Esophagus squamous epithelium (tissue), 5 donors: Measurements from ENCODE around the gene SEPHS2. TPM values are rescaled to one million over a fixed set of nuclear protein-coding genes. Genes with fewer than 3 reads are reported as not detected.

Experiments
- DNase-seq: peaks from one replicate; lab custom pipeline; 2025; lab: John Stamatoyannopoulos, UW
- H3K27ac ChIP-seq, 4 donors: fragments of 200-600 bp; sonication (generic); one replicate each; pipeline ENCODE4 v1.5.1; 2016 to 2019; ENCODE audit warnings: mild to moderate bottlenecking in 1 of 4
- H3K27me3 ChIP-seq, 4 donors: fragments of 200-600 bp; sonication (generic); 1 replicate in 3 of 4; 2 replicates in 1 of 4; pipeline versions ENCODE4 v1.5.1 to v1.6.0; 2017 to 2021; ENCODE audit warnings: antibody characterized with exemption in 1 of 4
- H3K36me3 ChIP-seq, 3 donors: fragments of 200-600 bp; sonication (generic); one replicate each; pipeline ENCODE4 v1.5.1; 2016 to 2019
- H3K4me1 ChIP-seq, 3 donors: fragments of 200-600 bp; sonication (generic); one replicate each; pipeline ENCODE4 v1.5.1; 2017 to 2019
- H3K4me3 ChIP-seq, 4 donors: fragments of 200-600 bp; sonication (generic); 1 replicate in 3 of 4; 2 replicates in 1 of 4; pipeline ENCODE4 v1.5.1; 2016 to 2019; ENCODE audit warnings: mild to moderate bottlenecking in 2 of 4, moderate library complexity in 1 of 4
- H3K9me3 ChIP-seq, 3 donors: fragments of 200-600 bp; sonication (generic); one replicate each; pipeline ENCODE4 v1.5.1; 2016 to 2019
- POLR2A ChIP-seq, 4 donors: fragments of 450-650 bp; IDR thresholded peaks; one replicate each; pipeline ENCODE4 v1.6.1; 2017; ENCODE audit warnings: antibody characterized with exemption in 4 of 4, mild to moderate bottlenecking in 4 of 4, moderate library complexity in 3 of 4
- WGBS, 2 donors: methylation state at CpG; one replicate each; pipeline ENCODE4 v1.1.5; 2018; 5-methylcytosine and 5-hydroxymethylcytosine counted together
- intact Hi-C: fragments of 100-400 bp; cut with DNase I; formaldehyde crosslinking; loops from one replicate; pipeline ENCODE4 v1.15.0; 2022
- total RNA-seq, 4 donors: library from RNA; depleted of rRNA; stranded (reverse); fragments of >200 nt; gene quantifications; one replicate each; pipeline ENCODE4 v1.1.0, GENCODE V29; 2016
- TF ChIP-seq, protein P1 (sequence below), 6 experiments: fragments of 450-650 bp in 4 of 6; fragments of 200-600 bp in 2 of 6; sonication (generic) in 2 of 6; IDR thresholded peaks; one replicate each; pipeline ENCODE4 v1.5.1; 2016 to 2019; ENCODE audit warnings: antibody characterized with exemption in 6 of 6, mild to moderate bottlenecking in 4 of 6, moderate library complexity in 4 of 6
- donor health status: DM: yes; HTN: yes; CAD: no.

The SEPHS2 gene
- total RNA-seq, 4 donors from 2014 or later = 17.7 to 23.5 (median 19.7) TPM

DNA sequence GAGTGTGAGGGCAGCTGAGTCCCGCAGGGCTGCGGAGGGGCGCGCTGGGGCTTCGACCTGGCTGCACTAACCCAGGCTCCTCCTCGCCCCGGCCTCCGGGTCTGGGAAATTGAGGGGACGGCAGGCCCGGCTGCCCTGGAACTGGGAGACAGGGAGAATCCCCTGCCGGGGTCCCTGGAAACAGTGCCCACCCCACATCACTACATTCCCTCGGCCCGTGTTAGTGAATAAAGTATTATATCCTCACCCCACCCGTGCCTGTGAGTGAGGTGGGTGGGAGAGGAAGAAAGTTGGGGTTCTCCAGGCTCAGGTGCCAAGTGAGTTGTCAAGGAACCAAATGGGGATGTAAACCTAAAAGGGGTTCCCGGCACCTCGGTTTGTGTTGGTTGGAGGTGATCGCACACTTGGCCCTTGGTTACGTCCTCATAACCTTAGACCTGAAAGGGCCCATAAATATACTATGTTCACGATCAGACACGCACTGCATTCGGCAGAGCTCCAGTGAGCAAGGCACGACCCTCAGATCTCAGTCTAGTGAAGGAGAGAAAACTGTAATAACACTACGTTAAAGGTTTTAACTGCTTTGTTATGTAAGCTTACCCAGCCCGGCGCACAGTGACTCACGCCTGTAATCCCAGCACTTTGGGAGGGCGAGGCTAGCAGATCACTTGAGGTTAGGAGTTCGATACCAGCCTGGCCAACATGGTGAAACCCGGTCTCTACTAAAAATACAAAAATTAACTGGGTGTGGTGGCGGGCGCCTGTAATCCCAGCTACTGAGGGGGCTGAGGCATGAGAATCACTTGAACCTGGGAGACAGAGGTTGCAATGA, 27.1 kb downstream of the SEPHS2 start:
- H3K4me3 ChIP-seq = peak overlapping the region; percentile 52 to 91 (median 60)
- peak overlapping the region; percentile 79 to 88 (median 88) for H3K27ac ChIP-seq
- WGBS, 2 donors = 59 to 76% methylated on average over 13 to 16 of the region's 31 CpGs
- intact Hi-C loops = no loop called here
- H3K36me3 ChIP-seq = peaks cover 0 to 37% (median 13%) of the 10 kb centered on the region in 3 donors
- H3K27me3 ChIP-seq = no peaks in the 10 kb centered on the region
- no peak for DNase-seq
- H3K4me1 ChIP-seq = peaks cover 3 to 25% (median 16%) of the 10 kb centered on the region in 3 donors
- TF ChIP-seq POLR2A (IDR thresholded peaks at IDR 0.05) = no peak
- TF ChIP-seq, protein P1, sequence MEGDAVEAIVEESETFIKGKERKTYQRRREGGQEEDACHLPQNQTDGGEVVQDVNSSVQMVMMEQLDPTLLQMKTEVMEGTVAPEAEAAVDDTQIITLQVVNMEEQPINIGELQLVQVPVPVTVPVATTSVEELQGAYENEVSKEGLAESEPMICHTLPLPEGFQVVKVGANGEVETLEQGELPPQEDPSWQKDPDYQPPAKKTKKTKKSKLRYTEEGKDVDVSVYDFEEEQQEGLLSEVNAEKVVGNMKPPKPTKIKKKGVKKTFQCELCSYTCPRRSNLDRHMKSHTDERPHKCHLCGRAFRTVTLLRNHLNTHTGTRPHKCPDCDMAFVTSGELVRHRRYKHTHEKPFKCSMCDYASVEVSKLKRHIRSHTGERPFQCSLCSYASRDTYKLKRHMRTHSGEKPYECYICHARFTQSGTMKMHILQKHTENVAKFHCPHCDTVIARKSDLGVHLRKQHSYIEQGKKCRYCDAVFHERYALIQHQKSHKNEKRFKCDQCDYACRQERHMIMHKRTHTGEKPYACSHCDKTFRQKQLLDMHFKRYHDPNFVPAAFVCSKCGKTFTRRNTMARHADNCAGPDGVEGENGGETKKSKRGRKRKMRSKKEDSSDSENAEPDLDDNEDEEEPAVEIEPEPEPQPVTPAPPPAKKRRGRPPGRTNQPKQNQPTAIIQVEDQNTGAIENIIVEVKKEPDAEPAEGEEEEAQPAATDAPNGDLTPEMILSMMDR (IDR thresholded peaks at IDR 0.05) = no peak
- no peaks in the 10 kb centered on the region for H3K9me3 ChIP-seq

DNA sequence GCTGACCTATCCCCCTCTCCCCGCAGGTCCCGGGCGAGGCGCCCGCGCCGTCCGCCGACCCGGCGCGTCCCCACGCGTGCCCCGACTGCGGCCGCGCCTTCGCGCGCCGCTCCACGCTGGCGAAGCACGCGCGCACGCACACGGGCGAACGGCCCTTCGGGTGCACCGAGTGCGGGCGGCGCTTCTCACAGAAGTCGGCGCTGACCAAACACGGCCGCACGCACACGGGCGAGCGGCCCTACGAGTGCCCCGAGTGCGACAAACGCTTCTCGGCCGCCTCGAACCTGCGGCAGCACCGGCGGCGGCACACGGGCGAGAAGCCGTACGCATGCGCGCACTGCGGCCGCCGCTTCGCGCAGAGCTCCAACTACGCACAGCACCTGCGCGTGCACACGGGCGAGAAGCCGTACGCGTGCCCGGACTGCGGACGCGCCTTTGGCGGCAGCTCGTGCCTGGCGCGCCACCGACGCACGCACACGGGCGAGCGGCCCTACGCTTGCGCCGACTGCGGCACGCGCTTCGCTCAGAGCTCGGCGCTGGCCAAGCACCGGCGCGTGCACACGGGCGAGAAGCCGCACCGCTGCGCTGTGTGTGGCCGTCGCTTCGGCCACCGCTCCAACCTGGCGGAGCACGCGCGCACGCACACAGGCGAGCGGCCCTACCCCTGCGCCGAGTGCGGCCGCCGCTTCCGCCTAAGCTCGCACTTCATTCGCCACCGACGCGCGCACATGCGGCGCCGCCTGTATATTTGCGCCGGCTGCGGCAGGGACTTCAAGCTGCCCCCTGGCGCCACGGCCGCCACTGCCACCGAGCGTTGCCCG, 27.9 kb downstream of the SEPHS2 start:
- DNase-seq = no peak
- no CpG with 5 or more reads among the region's 140 CpGs for WGBS, 2 donors
- Histone ChIP-seq H3K4me3 (peak overlapping the region; percentile 52 to 91 (median 60)), H3K9me3 (no peaks in the 10 kb centered on the region), H3K27ac (peak overlapping the region; percentile 79 to 88 (median 88)), H3K27me3 (no peaks in the 10 kb centered on the region), H3K4me1 (peaks cover 3 to 26% (median 16%) of the 10 kb centered on the region in 3 donors), H3K36me3 (peaks cover 0 to 31% (median 4%) of the 10 kb centered on the region in 3 donors)
- intact Hi-C loops = no loop called here
- TF ChIP-seq, protein P1 (IDR thresholded peaks at IDR 0.05) = peak in 4 of 6 experiments; percentile 7 to 28 (median 16)
- peak in 3 of 4 donors; percentile 37 to 53 (median 43) for TF ChIP-seq POLR2A (IDR thresholded peaks at IDR 0.05)

DNA sequence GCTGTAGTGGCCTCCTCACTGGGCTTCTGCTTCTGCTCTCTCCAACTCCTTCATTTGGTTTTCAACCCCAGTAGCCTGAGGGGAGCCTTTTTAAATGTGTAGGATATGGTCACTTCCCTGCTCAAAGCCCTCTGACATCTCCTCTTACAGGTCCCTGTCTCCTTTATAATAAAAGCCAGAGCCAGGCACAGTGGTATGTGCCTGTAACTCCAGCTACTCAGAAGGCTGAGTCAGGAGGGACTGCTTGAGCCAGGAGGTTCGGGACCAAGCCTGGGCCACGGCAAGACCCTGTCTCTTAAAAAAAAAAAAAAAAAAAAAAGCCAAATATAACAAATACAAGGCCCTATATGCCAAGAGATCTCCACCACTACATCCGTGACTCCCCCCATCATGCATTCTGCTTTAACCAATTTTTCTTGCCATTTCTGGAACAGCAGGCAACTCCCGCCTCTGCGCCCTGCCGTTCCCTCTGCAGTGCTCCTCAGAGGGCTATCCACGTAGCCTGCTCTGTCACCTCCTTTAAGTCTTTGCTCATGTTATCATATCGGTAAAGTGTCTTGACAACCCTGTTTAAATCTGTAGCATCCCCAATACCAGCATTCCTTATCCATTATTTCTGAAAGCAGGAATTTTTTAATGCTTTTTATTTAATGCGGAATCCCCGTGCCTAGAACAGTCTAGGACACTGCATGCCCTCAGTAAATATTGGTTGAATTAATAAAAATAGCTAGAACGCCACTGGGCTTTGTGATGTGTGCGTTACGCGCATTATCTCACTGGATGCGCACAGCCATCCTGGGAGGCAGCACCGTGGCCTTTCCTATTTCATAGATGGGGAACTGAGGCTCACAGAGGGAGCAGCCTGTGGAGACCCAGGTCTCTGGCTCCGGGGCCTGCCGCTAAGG, 28.8 kb downstream of the SEPHS2 start:
- WGBS, 2 donors = 63 to 69% methylated on average over 15 to 16 of the region's 18 CpGs
- peak overlapping the region; percentile 79 to 88 (median 88) for H3K27ac ChIP-seq
- H3K36me3 ChIP-seq = peaks cover 0 to 28% (median 2%) of the 10 kb centered on the region in 3 donors
- intact Hi-C loops = no loop called here
- H3K4me3 ChIP-seq = peak overlapping the region; percentile 52 to 91 (median 60)
- H3K27me3 ChIP-seq = no peaks in the 10 kb centered on the region
- no peaks in the 10 kb centered on the region for H3K9me3 ChIP-seq
- H3K4me1 ChIP-seq = peaks cover 3 to 26% (median 16%) of the 10 kb centered on the region in 3 donors
- no peak for TF ChIP-seq POLR2A (IDR thresholded peaks at IDR 0.05)
- TF ChIP-seq, protein P1 (IDR thresholded peaks at IDR 0.05) = no peak
- no peak for DNase-seq

GRCh38 chr16:30416047-30416603, 29.5 kb downstream of the SEPHS2 start:
- peaks cover 0 to 28% (median 0%) of the 10 kb centered on the region in 3 donors for H3K36me3 ChIP-seq
- H3K4me3 ChIP-seq = no peak overlapping the region
- intact Hi-C loops = no loop called here
- 93 to 97% methylated on average over 4 of the region's 4 CpGs for WGBS, 2 donors
- H3K4me1 ChIP-seq = peaks cover 3 to 26% (median 16%) of the 10 kb centered on the region in 3 donors
- no peak overlapping the region for H3K27ac ChIP-seq
- H3K9me3 ChIP-seq = no peaks in the 10 kb centered on the region
- DNase-seq = no peak
- H3K27me3 ChIP-seq = no peaks in the 10 kb centered on the region
- TF ChIP-seq, protein P1 (IDR thresholded peaks at IDR 0.05) = no peak
- TF ChIP-seq POLR2A (IDR thresholded peaks at IDR 0.05) = no peak
